RPMI7951 (cell line): ENCODE results near the gene C9orf78. TPM values are rescaled to one million over a fixed set of nuclear protein-coding genes. Genes with fewer than 3 reads are reported as not detected.
"Not testable (repeated sequence)": the region's sequence is repeated elsewhere in the genome, so short reads cannot be mapped to it uniquely, and the experiment has no call there.

Experiments
- DNase-seq: peaks from one replicate; pipeline ENCODE4 v3.0.0-alpha.2; 2012; ENCODE audit warnings: low read depth
- total RNA-seq: library from RNA; depleted of rRNA; stranded (reverse); fragments of >200 nt; shearing (Covaris generic); gene quantifications from 2 replicates; pipeline ENCODE4 v1.2.3, GENCODE V29; 2014

Gene C9orf78
- total RNA-seq, 1 experiment from 2014 or later: 44.1 TPM

DNA sequence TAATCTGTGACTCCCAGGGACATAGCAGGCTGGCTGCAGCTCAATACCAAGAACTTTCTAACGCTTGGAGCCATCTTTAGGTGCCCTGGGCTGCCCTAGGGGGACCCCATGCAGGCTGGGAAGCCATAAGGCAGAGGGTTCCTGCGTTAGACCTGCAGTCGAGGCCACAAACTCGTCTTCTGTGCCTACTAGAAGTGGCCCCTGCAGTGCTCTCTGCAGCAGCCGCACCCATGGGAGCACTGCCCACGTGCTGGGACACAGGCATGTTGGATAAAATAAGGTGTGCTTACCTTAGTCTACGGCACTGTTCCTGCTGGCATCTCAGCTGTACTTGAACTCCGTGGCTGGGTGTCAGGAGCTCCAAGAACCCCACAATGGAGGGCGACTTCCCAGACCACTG is 22.7 kb downstream of the C9orf78 start:
- no peak for DNase-seq

DNA sequence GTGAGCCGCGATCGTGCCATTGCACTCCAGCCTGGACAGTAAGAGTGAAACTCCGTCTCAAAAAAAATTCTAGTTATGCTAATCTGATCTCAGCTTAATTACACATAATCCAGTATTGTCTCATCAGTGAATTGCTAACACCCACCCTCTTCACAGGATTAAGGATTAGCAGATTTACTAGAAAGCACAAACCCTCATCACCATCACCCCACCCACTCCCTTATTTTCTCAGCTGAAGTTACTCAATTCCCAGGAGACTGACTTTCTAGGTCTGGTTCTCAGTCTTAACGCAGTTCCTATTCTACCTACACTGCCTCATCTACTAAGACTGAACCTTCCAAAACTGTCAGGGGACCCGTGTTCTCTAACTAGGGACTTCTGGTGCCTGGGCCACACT is 23.1 kb downstream of the C9orf78 start:
- no peak for DNase-seq

DNA sequence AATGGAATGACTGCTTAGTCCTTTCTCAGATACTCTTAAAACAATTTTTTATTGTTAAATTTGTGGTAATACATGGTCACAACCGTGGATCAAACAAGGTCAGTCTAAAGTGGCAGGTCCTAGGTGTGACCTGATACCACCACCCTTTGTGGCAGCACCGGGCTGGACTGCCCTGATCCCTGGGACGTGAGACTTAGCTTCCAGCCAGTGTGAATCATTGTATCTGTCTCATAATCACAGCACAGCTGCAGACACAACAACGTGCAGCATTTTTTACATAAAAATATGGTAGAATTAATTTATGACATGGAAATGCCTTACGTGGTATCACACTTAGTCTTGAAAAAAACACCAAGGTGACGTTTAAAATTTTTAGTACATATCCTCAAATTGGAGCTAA is 24.3 kb downstream of the C9orf78 start:
- no peak for DNase-seq

DNA sequence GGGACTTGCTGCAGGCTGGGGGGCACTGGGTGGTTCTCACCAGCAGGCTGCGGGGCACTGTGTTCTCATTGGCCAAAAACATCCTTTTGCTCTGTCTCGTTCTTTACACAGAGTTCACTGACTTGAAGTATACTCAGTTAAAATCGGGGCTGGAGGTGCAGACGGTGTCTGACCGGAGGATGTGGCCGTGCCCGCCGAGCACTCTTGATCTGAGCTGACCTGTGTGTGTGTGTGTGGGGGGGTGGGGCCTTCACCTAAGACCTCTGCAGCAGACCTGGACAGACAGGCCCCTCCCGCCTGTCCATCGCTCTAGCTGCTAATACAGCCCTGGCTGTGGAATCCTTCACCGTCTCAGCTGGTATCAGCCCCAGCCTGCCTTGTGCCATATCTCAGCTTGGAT is 25.0 kb downstream of the C9orf78 start:
- DNase-seq: no peak

DNA sequence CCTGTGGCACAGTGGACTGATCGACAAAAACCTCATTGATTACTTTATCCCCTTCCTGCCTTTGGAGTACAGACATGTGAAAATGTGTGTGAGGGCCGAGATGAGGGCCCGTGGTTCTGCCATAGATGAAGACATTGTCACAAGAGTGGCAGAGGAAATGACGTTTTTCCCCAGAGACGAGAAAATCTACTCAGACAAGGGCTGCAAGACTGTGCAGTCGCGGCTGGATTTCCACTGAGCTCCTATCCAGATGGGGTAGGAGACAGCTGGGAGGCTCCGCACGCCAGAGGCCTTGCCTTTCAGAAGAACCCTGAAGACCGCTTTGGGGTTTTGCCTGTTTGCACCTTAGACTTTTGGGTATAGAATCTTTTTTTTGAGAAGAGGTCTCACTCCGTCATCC is 25.7 kb downstream of the C9orf78 start:
- no peak for DNase-seq

DNA sequence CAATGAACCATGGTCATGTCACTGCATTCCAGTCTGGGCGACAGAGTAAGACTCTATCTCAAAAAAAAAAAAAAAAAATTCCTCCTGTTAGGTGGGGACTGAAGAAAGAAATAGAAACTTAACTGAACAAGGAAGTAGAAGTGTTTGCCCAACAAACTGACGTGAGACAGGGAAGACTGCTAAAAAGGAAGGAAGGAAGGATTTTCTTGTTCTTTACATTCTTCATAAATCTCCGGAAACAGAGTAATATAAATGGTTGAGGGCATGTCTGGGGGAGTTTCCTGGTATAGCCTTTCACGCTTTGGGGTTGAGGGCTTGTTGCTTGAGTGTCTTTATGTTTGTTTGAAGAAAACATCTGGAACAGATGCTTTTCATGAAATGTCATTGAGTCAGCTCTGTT is 29.0 kb downstream of the C9orf78 start:
- DNase-seq: no peak

DNA sequence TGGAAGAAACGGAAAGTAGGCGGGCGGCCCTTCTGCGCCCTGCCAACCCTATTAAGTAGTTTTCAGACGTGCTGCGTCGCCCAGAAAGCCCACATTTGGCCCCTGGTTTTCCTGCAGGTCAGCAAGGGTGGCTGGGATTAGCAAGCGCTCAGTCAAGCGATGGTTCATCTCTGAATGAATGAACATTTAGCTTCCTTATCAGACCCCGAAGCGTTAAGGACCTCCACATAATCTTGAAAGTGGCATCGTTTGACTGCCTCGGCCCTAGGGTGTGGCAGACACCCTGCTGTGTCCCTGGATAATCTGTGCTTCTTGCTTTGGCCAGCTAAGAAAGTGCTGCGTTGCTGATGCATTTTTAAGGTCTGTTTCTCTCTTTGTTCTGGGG is 31.4 kb downstream of the C9orf78 start:
- DNase-seq: no peak

DNA sequence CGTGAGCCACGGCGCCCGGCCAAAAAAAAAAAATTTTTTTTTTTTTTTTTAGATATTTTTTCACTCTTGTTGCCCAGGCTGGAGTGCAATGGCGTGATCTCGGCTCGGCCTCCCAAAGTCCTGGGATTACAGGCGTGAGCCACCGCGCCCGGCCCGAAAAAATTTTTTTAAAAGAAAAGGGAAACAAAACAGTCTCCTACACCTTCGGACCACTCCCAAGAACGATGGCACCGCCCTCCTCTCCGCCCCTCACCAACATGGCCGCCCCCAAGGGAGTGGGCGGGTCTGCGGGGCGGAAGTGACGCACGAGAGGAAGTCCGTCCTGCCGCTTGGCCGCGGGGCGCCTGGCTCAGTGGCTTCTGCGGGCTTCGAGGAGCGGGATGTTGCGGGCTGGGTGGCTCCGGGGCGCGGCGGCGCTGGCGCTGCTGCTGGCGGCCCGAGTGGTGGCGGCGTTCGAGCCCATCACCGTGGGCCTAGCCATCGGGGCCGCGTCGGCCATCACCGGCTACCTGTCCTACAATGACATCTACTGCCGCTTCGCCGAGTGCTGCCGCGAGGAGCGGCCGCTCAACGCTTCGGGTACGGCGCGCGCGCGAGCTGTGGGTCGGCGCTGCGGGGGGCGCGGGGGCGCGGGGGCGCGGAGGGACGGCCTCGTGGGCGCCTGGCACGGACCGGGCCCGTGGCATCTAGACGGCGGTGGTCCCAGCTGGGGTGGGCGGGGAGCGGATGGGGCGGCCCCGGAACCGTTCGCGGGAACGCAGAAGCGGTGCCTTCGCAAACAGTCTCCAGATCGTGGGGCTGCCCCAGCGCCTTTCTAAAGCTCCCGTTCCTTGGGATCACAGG is 32.0 kb downstream of the C9orf78 start, which contains the start of gene TOR1B:
TOR1B (plus strand) TSS at position 352 of the 843 bp plus-strand sequence; CDS start at position 381, 29 bp downstream.
- peak; percentile 91 for DNase-seq

DNA sequence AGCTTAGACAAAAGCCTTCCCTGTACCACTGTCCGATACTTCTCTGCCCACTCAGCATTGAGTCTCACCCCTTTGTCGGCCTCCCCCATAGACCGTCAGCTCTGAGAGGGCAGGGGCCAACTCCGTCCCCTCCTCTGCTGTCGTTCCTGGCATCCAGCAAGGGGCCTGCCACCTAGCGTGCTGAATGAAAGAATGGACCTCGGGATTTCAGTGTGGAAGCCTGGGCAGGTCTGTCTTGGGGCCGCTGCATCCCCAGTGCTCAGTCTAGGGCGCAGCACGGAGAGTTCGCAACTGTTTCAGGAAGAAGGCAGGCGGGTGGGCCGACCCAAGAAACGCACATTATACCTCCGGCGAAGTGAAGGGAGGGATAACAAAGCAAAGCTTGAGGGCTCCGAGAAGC is 33.6 kb downstream of the C9orf78 start:
- no peak for DNase-seq

DNA sequence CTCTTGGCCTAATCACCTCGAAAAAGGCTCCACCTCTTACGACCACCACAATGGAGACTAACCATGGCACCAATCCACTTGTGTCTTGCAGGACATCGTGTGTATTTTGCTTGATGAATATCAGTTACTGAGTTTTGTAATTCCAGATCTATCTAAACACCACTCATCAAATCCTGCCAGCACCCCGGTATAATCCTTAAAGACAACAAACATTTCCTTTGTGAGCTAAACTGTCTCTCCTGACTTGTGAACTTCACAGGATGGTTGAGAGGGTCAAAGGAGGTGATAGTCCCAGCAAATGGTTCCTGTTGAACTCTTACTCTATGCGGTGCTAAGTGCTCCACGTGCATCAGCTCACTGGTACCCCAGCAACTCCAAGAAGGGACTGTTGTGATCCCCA is 36.1 kb downstream of the C9orf78 start:
- DNase-seq: no peak

DNA sequence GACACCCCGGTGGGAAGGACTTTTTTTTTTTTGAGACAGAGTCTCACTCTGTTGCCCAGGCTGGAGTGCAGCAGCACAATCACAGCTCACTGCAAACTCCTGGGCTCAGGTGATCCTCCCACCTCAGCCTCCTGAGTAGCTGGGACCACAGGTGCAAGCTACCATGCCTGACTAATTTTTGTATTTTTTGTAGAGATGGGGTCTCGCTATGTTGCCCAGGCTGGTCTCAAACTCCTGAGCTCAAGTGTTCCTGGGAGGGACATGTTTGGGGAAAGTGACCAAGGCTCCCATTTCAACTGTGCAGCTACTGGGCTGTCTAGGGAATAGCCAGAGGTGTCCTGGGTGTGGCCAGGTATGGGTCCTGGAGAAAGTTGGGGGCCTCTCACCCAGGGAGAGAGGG is 39.0 kb downstream of the C9orf78 start:
- DNase-seq: not testable (repeated sequence)

DNA sequence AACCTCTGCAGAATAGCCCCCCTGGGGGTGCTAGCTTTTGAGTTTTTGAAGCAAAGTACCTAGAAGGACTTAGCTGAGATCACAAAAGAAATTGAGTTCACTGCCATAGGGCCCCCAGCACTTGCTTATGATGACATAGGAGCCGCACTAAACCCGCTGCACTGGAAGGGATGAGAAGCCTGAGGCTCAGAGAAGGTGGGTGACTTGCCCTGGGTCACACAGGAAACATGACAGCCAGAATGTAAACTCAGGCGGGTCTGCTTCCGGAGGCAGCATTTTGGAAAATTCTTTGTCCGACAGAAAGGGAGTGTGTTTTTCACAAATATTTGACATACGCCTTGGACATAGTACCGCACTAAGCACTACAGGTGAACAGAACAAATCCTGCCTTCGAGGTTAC is 40.5 kb downstream of the C9orf78 start:
- DNase-seq: no peak

DNA sequence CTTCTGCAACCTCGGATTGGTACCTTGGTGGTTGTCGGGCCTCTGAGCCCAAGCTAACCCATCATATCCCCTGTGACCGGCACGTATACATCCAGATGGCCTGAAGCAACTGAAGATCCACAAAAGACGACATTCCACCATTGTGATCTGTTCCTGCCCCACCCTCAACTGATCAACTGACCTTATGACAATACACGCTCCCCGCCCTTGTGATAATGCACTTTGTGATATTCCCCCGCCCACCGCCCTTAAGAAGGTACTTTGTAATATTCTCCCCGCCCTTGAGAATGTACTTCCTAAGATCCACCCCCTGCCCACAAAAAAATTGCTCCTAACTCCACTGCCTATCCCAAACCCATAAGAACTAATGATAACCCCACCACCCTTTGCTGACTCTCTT is 48.6 kb downstream of the C9orf78 start:
- DNase-seq: no peak

DNA sequence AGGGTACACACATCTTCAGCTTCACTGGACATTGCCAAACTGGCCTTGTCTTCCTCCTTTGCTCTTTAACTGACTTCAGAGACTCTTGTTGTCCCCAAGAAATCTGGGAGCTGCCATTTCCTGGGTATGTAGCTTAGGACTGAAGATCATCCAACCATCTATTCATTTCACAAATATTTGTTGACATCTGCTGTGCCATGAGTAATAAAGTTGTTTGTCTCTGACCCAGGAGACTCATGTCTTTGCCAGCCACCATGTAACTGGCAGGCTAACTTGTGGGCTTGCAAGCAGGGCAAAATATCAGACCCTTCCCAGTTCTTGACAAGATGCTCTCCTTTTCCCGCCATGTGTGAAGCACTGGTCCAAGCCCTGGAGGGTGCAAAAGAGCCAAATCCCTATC is 49.2 kb downstream of the C9orf78 start:
- no peak for DNase-seq

DNA sequence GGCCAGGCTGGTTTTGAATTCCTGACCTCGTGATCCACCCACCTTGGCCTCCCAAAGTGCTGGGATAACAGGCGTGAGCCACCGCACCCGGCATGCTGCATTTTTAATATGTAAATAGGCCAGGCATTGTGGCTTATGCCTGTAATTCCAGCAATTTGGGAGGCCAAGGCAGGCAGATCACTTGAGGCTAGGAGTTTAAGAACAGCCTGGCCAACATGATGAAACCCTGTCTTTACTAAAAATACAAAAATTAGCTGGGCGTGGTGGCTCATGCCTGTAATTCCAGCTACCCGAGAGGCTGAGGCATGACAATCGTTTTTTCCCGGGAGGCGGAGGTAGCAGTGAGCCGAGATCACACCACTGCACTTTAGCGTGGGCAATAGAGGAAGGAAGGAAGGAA is 50.1 kb downstream of the C9orf78 start:
- DNase-seq: not testable (repeated sequence)

DNA sequence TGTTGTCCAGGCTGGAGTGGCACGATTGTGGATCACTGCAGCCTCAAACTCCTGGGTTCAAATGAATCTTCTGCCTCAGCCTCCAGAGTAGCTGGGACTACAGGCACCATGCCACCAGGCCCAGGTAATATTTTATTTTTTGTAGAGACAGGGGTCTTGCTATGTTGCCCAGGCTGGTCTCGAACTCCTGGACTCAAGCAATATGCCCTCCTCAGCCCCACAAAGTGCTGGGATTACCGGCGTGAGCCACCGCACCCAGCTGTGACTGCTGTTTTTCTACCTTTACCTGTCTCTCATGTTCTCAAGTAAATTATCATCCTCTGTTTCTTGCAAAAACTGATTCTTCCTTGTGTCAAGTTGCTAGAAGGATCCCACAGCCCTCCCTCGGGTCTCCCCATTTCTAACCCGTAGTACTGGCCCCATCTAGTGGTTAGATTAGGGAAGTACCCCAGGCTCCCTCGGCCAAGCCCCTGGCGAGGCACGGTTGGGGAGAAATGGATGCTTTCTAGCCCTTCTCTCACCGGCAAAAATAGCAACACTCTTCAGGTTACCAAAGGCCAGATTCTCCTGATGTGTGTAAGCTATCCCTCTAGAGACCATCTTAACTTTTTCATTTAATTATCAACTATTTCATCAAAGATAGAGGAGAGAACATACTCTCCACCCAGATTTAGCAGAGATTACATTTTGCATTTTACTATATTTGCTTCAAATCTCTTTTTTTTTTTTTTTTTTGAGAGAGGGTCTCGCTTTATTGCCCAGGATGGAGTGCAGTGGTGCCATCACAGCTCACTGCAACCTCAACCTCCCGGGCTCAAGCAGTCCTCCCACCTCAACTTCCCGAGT is 51.3 kb downstream of the C9orf78 start:
- DNase-seq: peak; percentile 57

DNA sequence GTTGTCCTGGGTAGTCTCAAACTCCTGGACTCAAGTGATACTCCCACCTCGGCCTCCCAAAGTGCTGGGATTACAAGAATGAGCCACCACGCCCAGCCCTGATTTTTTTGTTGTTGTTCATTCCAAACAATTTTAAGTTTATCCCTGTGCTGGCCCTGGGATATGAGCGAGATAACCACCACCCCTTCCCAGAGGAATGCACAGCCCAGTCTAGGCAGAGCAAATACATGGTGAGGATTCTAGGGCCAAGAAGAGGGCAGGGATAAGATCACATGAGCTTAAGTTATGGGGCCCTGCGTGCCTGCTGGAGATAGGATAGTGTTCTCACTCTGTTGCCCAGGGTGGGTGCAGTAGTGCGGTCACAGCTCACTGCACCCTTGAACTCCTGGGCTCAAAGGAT is 53.1 kb downstream of the C9orf78 start:
- no peak for DNase-seq

DNA sequence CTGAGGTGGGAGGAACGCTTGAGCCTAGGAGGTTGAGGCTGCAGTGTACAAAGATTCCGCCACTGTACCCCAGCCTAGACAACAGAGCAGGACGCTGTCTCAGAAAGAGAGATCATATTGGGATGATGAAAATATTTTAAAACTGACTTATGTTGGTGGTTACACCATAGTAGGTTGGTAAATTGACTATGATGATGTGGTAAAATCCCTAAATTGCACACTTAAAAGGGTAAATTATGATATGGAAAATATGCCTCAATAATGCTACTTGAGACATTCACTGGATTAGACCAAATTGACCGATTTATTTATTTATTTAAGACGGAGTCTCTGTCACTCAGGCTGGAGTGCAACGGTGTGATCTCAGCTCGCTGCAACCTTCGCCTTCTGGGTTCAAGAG is 53.9 kb downstream of the C9orf78 start:
- no peak for DNase-seq

DNA sequence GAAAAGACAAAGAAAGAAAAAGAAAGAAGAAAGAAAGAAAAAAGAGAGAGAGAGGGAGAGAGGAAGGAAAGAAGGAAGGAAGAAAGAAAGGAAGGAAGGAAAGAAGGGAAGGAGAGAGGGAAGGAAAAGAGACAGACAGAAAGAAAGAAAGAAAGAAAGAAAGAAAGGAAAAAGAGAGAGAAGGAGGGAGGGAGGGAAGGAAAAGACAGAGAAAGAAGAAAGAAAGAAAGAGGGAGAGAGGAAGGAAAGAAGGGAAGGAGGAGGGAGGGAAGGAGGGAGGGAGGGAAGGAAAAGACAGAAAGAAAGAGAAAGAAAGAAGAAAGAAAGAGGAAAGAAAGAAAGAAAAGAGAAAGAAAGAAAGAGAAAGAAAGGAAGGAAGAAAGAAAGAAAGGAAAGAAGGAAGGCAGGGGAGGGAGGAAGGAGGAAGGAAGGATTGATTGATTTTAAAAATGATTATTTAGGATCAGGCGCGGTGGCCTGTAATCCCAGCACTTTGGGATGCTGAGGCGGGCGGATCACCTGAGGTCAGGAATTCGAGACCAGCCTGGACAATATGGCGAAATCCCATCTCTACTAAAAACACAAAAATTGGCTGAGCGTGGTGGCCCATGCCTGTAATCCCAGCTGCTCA is 55.4 kb downstream of the C9orf78 start:
- no peak for DNase-seq

DNA sequence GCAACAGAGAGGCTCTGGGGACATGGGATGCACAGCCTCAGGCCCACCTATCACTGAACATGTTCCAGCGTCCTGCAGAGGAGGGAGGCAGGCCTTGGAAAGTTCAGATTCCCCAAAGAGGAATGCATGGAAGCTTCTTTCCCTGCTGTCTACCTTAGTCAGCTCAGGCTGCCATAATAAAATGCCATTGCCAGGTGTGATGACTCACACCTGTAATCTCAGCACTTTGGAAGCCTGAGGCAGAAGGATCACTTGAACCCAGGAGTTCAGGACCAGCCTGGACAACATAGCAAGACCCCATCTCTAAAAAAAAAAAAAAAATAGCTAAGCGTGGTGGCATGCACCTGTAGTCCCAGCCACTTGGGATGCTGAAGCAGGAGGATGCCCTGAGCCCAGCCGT is 56.6 kb downstream of the C9orf78 start:
- DNase-seq: no peak

DNA sequence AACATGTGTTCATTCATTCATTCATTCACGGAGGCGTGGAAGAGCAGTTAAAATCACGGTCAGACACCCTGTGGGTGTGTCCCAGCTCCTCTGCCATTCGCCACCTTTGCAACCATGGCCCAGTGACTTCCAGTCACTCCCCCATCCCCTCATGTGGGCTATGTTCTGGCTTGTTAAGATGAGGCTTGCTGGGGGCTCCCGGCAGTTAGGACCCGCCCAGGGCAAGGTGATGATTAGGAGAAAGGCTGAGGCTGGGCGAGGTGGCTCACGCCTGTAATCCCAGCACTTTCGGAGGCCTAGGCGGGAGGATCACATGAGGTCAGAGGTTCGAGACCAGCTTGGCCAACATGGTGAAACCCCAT is 57.3 kb downstream of the C9orf78 start:
- no peak for DNase-seq
